HG03159 (cell line): Measurements from ENCODE around the gene CACNB4.
"Not testable (repeated sequence)": the region's sequence is repeated elsewhere in the genome, so short reads cannot be mapped to it uniquely, and the experiment has no call there.

ENCODE experiments used
- ATAC-seq: cut with Tn5 transposase; IDR thresholded peaks from one replicate; pipeline ENCODE4 v1.9.1; 2021; ENCODE audit warnings: mild to moderate bottlenecking, moderate library complexity; ENCODE audit not compliant: unreplicated experiment

Gene CACNB4

GRCh38 chr2:152024477-152024876, 74.4 kb downstream of the CACNB4 start:
- no peak for ATAC-seq

GRCh38 chr2:152022090-152022489, 76.8 kb downstream of the CACNB4 start:
- no peak for ATAC-seq

- not testable (repeated sequence) for ATAC-seq
These were observed 77.8 kb downstream of the CACNB4 start for GRCh38 chr2:152021001-152021400.

- no peak for ATAC-seq
These were observed 79.1 kb downstream of the CACNB4 start for GRCh38 chr2:152019732-152020131.

- ATAC-seq: no peak
These were observed 82.4 kb downstream of the CACNB4 start for GRCh38 chr2:152016181-152017120.

GRCh38 chr2:152015552-152015951, 83.3 kb downstream of the CACNB4 start:
- ATAC-seq: no peak

- no peak for ATAC-seq
These were observed 86.1 kb downstream of the CACNB4 start for GRCh38 chr2:152012697-152013096.

- no peak for ATAC-seq
These were observed 87.1 kb downstream of the CACNB4 start for GRCh38 chr2:152011724-152012123.

GRCh38 chr2:152005607-152006006, 93.2 kb downstream of the CACNB4 start:
- ATAC-seq: no peak

- not testable (repeated sequence) for ATAC-seq
These were observed 95.6 kb downstream of the CACNB4 start for GRCh38 chr2:152003283-152003682.

GRCh38 chr2:151999053-151999452, 99.8 kb downstream of the CACNB4 start:
- no peak for ATAC-seq

GRCh38 chr2:151996243-151997003, 102.4 kb downstream of the CACNB4 start:
- no peak for ATAC-seq

GRCh38 chr2:151995161-151995557, 103.7 kb downstream of the CACNB4 start:
- ATAC-seq: no peak

- ATAC-seq: not testable (repeated sequence)
These were observed 104.7 kb downstream of the CACNB4 start for GRCh38 chr2:151994178-151994577.

- no peak for ATAC-seq
These were observed 107.8 kb downstream of the CACNB4 start for GRCh38 chr2:151991010-151991409.

- no peak for ATAC-seq
These were observed 109.5 kb downstream of the CACNB4 start for GRCh38 chr2:151989378-151989777.

- ATAC-seq: no peak
These were observed 111.4 kb downstream of the CACNB4 start for GRCh38 chr2:151987484-151987883.

- ATAC-seq: no peak
These were observed 114.3 kb downstream of the CACNB4 start for GRCh38 chr2:151984424-151985083.

GRCh38 chr2:151983221-151983620, 115.6 kb downstream of the CACNB4 start:
- ATAC-seq: no peak

- ATAC-seq: no peak
These were observed 117.0 kb downstream of the CACNB4 start for GRCh38 chr2:151981886-151982285.

GRCh38 chr2:151979694-151980093, 119.2 kb downstream of the CACNB4 start:
- ATAC-seq: no peak
